CD4-positive, alpha-beta memory T cell (primary cell): Measurements from ENCODE around the gene CFAP53. TPM values are rescaled to one million over a fixed set of nuclear protein-coding genes. Genes with fewer than 3 reads are reported as not detected.

Source experiments
- CTCF ChIA-PET: fragments of 350-600 bp; sonication (Branson Sonifier 250); formaldehyde crosslinking; loops from one replicate; lab custom pipeline; 2021; ENCODE audit warnings: inconsistent platforms; ENCODE audit not compliant: partially characterized antibody; lab: Charles Lee
- POLR2A ChIA-PET: fragments of 350-600 bp; sonication (Branson Sonifier 250); formaldehyde crosslinking; loops from one replicate; lab custom pipeline; 2021; ENCODE audit not compliant: partially characterized antibody; lab: Charles Lee
- DNase-seq, 5 donors: peaks; one replicate each; pipeline versions ENCODE4 v3.0.0 to v3.0.0-alpha.2; 2020 to 2022; ENCODE audit warnings: mixed read lengths in 1 of 5
- H3K27ac ChIP-seq: one replicate; pipeline ENCODE4 v1.7.0; 2013; ENCODE audit warnings: low read depth, low read length
- H3K27me3 ChIP-seq: 2 replicates; pipeline ENCODE4 v1.7.0; 2013; ENCODE audit warnings: mild to moderate bottlenecking, low read length, moderate library complexity; ENCODE audit not compliant: insufficient read depth
- H3K36me3 ChIP-seq: 2 replicates; pipeline ENCODE4 v1.7.0; 2013; ENCODE audit warnings: mild to moderate bottlenecking, low read length, moderate library complexity; ENCODE audit not compliant: insufficient read depth
- H3K4me1 ChIP-seq: 2 replicates; pipeline ENCODE4 v1.7.0; 2013; ENCODE audit warnings: mild to moderate bottlenecking, low read length, moderate library complexity; ENCODE audit not compliant: insufficient read depth
- H3K4me3 ChIP-seq, 2 donors: one replicate each; pipeline ENCODE4 v1.7.0; 2013; ENCODE audit warnings: low read length in 2 of 2, mild to moderate bottlenecking in 1 of 2
- H3K9me3 ChIP-seq, 2 donors: one replicate each; pipeline ENCODE4 v1.7.0; 2013; ENCODE audit warnings: low read length in 2 of 2, control low read depth in 1 of 2; ENCODE audit not compliant: control insufficient read depth in 1 of 2
- H3K27ac Mint-ChIP-seq, 7 donors: one replicate each; pipeline ENCODE4 v1.8.0; 2020 to 2021; ENCODE audit warnings: mixed read lengths in 7 of 7, mild to moderate bottlenecking in 6 of 7, inconsistent platforms in 3 of 7, moderate library complexity in 3 of 7
- H3K27me3 Mint-ChIP-seq, 2 donors: one replicate each; pipeline ENCODE4 v1.8.0; 2020 to 2021; ENCODE audit warnings: mixed read lengths in 2 of 2
- H3K36me3 Mint-ChIP-seq, 2 donors: one replicate each; pipeline ENCODE4 v1.8.0; 2020 to 2021; ENCODE audit warnings: mixed read lengths in 2 of 2, inconsistent platforms in 1 of 2, mild to moderate bottlenecking in 1 of 2
- H3K4me1 Mint-ChIP-seq, 4 donors: one replicate each; pipeline ENCODE4 v1.8.0; 2020 to 2021; ENCODE audit warnings: mixed read lengths in 4 of 4, mild to moderate bottlenecking in 1 of 4
- H3K4me3 Mint-ChIP-seq, 8 donors: one replicate each; pipeline ENCODE4 v1.8.0; 2020 to 2021; ENCODE audit warnings: mixed read lengths in 8 of 8, mild to moderate bottlenecking in 7 of 8, moderate library complexity in 6 of 8, inconsistent platforms in 3 of 8
- H3K9me3 Mint-ChIP-seq, 8 donors: one replicate each; pipeline ENCODE4 v1.8.0; 2020 to 2021; ENCODE audit warnings: mixed read lengths in 8 of 8, mild to moderate bottlenecking in 5 of 8, inconsistent platforms in 3 of 8, moderate library complexity in 1 of 8
- intact Hi-C: fragments of 100-400 bp; cut with micrococcal nuclease; formaldehyde crosslinking; loops from one replicate; pipeline ENCODE4 v1.15.1; 2023
- polyA plus RNA-seq, 2 donors: library from polyadenylated mRNA; unstranded; fragments of 300-500 nt; fragmentation: Illumina TruSeq; gene quantifications; one replicate each; pipeline ENCODE4 v1.2.3, GENCODE V29; 2021
- total RNA-seq, 2 experiments: library from RNA; stranded (reverse); gene quantifications; one replicate each; pipeline ENCODE4 v1.2.3, GENCODE V29; 2021

CFAP53 gene
- total and polyA plus RNA-seq, 4 experiments from 2014 or later: 0.10 to 1.6 (median 0.76) TPM

- no peaks in the 10 kb centered on the region for H3K4me1 ChIP-seq
- no peak overlapping the region for H3K4me3 Mint-ChIP-seq
- no peaks in the 10 kb centered on the region for H3K36me3 ChIP-seq
- H3K36me3 Mint-ChIP-seq: no peaks in the 10 kb centered on the region
- H3K27ac Mint-ChIP-seq: no peak overlapping the region
- H3K4me3 ChIP-seq: no peak overlapping the region
- DNase-seq: no peak
- H3K4me1 Mint-ChIP-seq: no peaks in the 10 kb centered on the region
- H3K27me3 ChIP-seq: no peaks in the 10 kb centered on the region
- ChIA-PET CTCF (no interaction called here), POLR2A (no interaction called here)
- H3K9me3 ChIP-seq: no peaks in the 10 kb centered on the region
- H3K27me3 Mint-ChIP-seq: peaks cover 9 to 21% of the 10 kb centered on the region in 2 donors
- H3K27ac ChIP-seq: no peak overlapping the region
- intact Hi-C loops: no loop called here
- no peaks in the 10 kb centered on the region for H3K9me3 Mint-ChIP-seq
Measured at GRCh38 chr18:50181590-50181989, 84.7 kb downstream of the CFAP53 start.

GRCh38 chr18:50179465-50179864 is 86.8 kb downstream of the CFAP53 start:
- no peaks in the 10 kb centered on the region for H3K27me3 ChIP-seq
- H3K4me1 ChIP-seq: no peaks in the 10 kb centered on the region
- Mint-ChIP-seq H3K4me1 (no peaks in the 10 kb centered on the region), H3K27me3 (peaks cover 13 to 26% of the 10 kb centered on the region in 2 donors), H3K9me3 (no peaks in the 10 kb centered on the region), H3K27ac (no peak overlapping the region), H3K4me3 (no peak overlapping the region), H3K36me3 (no peaks in the 10 kb centered on the region)
- no peak overlapping the region for H3K27ac ChIP-seq
- no peak for DNase-seq
- ChIA-PET CTCF (no interaction called here), POLR2A (no interaction called here)
- no peak overlapping the region for H3K4me3 ChIP-seq
- H3K36me3 ChIP-seq: no peaks in the 10 kb centered on the region
- intact Hi-C loops: no loop called here
- no peaks in the 10 kb centered on the region for H3K9me3 ChIP-seq

- H3K27me3 ChIP-seq: no peaks in the 10 kb centered on the region
- no peaks in the 10 kb centered on the region for H3K4me1 ChIP-seq
- H3K27ac ChIP-seq: no peak overlapping the region
- H3K27ac Mint-ChIP-seq: no peak overlapping the region
- POLR2A ChIA-PET: no interaction called here
- no peaks in the 10 kb centered on the region for H3K9me3 ChIP-seq
- intact Hi-C loops: no loop called here
- no peaks in the 10 kb centered on the region for H3K36me3 ChIP-seq
- H3K4me3 Mint-ChIP-seq: no peak overlapping the region
- no peaks in the 10 kb centered on the region for H3K4me1 Mint-ChIP-seq
- CTCF ChIA-PET: no interaction called here
- H3K9me3 Mint-ChIP-seq: peaks cover 0 to 3% (median 0%) of the 10 kb centered on the region in 8 donors
- peaks cover 12 to 32% of the 10 kb centered on the region in 2 donors for H3K27me3 Mint-ChIP-seq
- no peaks in the 10 kb centered on the region for H3K36me3 Mint-ChIP-seq
- DNase-seq: no peak
- H3K4me3 ChIP-seq: no peak overlapping the region
Measured at GRCh38 chr18:50177294-50177992, 88.9 kb downstream of the CFAP53 start.

Other genes starting within 250 kb of the CFAP53 start
- not detected for gene MYO5B, start 71.3 kb downstream of the CFAP53 start, total RNA-seq
- gene MYO5B, start 71.3 kb downstream of the CFAP53 start, polyA plus RNA-seq: under 1 TPM in 1 of 2 donors, not detected in 1; 0.02 TPM
- 100 to 1,000 TPM; 135 to 144 TPM for gene MBD1, start 15.0 kb upstream of the CFAP53 start, total RNA-seq
- 10 to 100 TPM; 24.5 to 39.2 TPM for gene MBD1, start 15.0 kb upstream of the CFAP53 start, polyA plus RNA-seq
- 100 to 1,000 TPM; 165 to 191 TPM for gene CXXC1, start 21.2 kb upstream of the CFAP53 start, total RNA-seq
- 10 to 100 TPM; 38.1 to 80.8 TPM for gene CXXC1, start 21.2 kb upstream of the CFAP53 start, polyA plus RNA-seq
- under 1 TPM; 0.28 to 0.47 TPM for gene SKA1, start 108.6 kb upstream of the CFAP53 start, total RNA-seq
- gene SKA1, start 108.6 kb upstream of the CFAP53 start, polyA plus RNA-seq: under 1 TPM in 1 of 2 donors, not detected in 1; 0.16 TPM